Naive thymus-derived CD4-positive, alpha-beta T cell (primary cell): Measurements from ENCODE around the gene TST. TPM values are rescaled to one million over a fixed set of nuclear protein-coding genes. Genes with fewer than 3 reads are reported as not detected.

Experiments used
- ATAC-seq: fragments of 150-1000 bp; cut with Tn5 transposase; 2 replicates; pipeline ENCODE4 v1.10.0; 2021; ENCODE audit warnings: mild to moderate bottlenecking, moderate library complexity
- CTCF ChIA-PET: fragments of 350-600 bp; sonication (Branson Sonifier 250); formaldehyde crosslinking; loops from one replicate; lab custom pipeline; 2021; ENCODE audit warnings: antibody characterized with exemption; lab: Charles Lee
- POLR2A ChIA-PET: fragments of 350-600 bp; sonication (Branson Sonifier 250); formaldehyde crosslinking; loops from one replicate; lab custom pipeline; 2021; ENCODE audit warnings: antibody characterized with exemption, inconsistent platforms; lab: Charles Lee
- DNase-seq, 9 donors: peaks; one replicate each; pipeline versions ENCODE4 v3.0.0 to v3.0.0-alpha.2; 2020 to 2022; ENCODE audit warnings: mixed read lengths in 1 of 9
- H3K27ac ChIP-seq: one replicate; pipeline ENCODE4 v1.7.0; 2013; ENCODE audit warnings: mild to moderate bottlenecking, low read depth, low read length, moderate library complexity
- H3K27me3 ChIP-seq, 2 donors: one replicate each; pipeline ENCODE4 v1.7.0; 2013; ENCODE audit warnings: low read length in 2 of 2, mild to moderate bottlenecking in 2 of 2, moderate library complexity in 2 of 2; ENCODE audit not compliant: control insufficient read depth in 2 of 2, insufficient read depth in 2 of 2
- H3K36me3 ChIP-seq, 3 experiments: 1 replicate in 2 of 3; 2 replicates in 1 of 3; pipeline ENCODE4 v1.7.0; 2013; ENCODE audit warnings: low read length in 3 of 3, mild to moderate bottlenecking in 3 of 3, moderate library complexity in 1 of 3; ENCODE audit not compliant: insufficient read depth in 3 of 3, control insufficient read depth in 2 of 3
- H3K4me1 ChIP-seq, 2 donors: one replicate each; pipeline ENCODE4 v1.7.0; 2013; ENCODE audit warnings: low read length in 2 of 2, mild to moderate bottlenecking in 2 of 2, moderate library complexity in 1 of 2; ENCODE audit not compliant: control insufficient read depth in 2 of 2, insufficient read depth in 2 of 2
- H3K4me3 ChIP-seq: 2 replicates; pipeline ENCODE4 v1.7.0; 2013; ENCODE audit warnings: mild to moderate bottlenecking, low read length
- H3K9me3 ChIP-seq, 3 experiments: 1 replicate in 2 of 3; 2 replicates in 1 of 3; pipeline ENCODE4 v1.7.0; 2013; ENCODE audit warnings: low read length in 3 of 3; ENCODE audit not compliant: control insufficient read depth in 2 of 3
- H3K27ac Mint-ChIP-seq, 9 donors: one replicate each; pipeline ENCODE4 v1.8.0; 2020 to 2022; ENCODE audit warnings: mixed read lengths in 9 of 9, mild to moderate bottlenecking in 8 of 9, moderate library complexity in 5 of 9, inconsistent platforms in 2 of 9
- H3K27me3 Mint-ChIP-seq, 5 donors: one replicate each; pipeline ENCODE4 v1.8.0; 2021 to 2022; ENCODE audit warnings: mixed read lengths in 5 of 5, mild to moderate bottlenecking in 1 of 5
- H3K36me3 Mint-ChIP-seq, 5 donors: one replicate each; pipeline ENCODE4 v1.8.0; 2020 to 2022; ENCODE audit warnings: mixed read lengths in 5 of 5, mild to moderate bottlenecking in 3 of 5, inconsistent platforms in 1 of 5
- H3K4me1 Mint-ChIP-seq, 7 donors: one replicate each; pipeline ENCODE4 v1.8.0; 2020 to 2022; ENCODE audit warnings: mixed read lengths in 7 of 7, mild to moderate bottlenecking in 3 of 7, inconsistent platforms in 1 of 7
- H3K4me3 Mint-ChIP-seq, 10 donors: one replicate each; pipeline ENCODE4 v1.8.0; 2020 to 2022; ENCODE audit warnings: mild to moderate bottlenecking in 10 of 10, mixed read lengths in 10 of 10, moderate library complexity in 6 of 10, inconsistent platforms in 2 of 10
- H3K9me3 Mint-ChIP-seq, 11 donors: one replicate each; pipeline ENCODE4 v1.8.0; 2020 to 2022; ENCODE audit warnings: mixed read lengths in 11 of 11, mild to moderate bottlenecking in 4 of 11, inconsistent platforms in 1 of 11, moderate library complexity in 1 of 11
- intact Hi-C, 2 donors: fragments of 100-400 bp; cut with micrococcal nuclease; formaldehyde crosslinking; loops; one replicate each; pipeline ENCODE4 v1.15.1; 2023
- polyA plus RNA-seq, 2 donors: library from polyadenylated mRNA; unstranded; fragments of 300-500 nt; fragmentation: Illumina TruSeq; gene quantifications; one replicate each; pipeline ENCODE4 v1.2.3, GENCODE V29; 2021
- total RNA-seq, 6 experiments: library from RNA in 5 of 6; stranded (reverse) in 5 of 6; gene quantifications; 1 replicate in 5 of 6; 2 replicates in 1 of 6; pipeline ENCODE4 v1.2.3 and lab custom pipeline; 2021 to 2026

The TST gene
- total RNA-seq: 1 to 10 TPM in 2 of 5 experiments, under 1 TPM in 3; 0.22 to 6.1 (median 0.48) TPM
- under 1 TPM in 1 of 2 donors, not detected in 1; 0.34 TPM for polyA plus RNA-seq
- 0.67 reads per million for total RNA-seq (lab: John Stamatoyannopoulos, UW)

DNA sequence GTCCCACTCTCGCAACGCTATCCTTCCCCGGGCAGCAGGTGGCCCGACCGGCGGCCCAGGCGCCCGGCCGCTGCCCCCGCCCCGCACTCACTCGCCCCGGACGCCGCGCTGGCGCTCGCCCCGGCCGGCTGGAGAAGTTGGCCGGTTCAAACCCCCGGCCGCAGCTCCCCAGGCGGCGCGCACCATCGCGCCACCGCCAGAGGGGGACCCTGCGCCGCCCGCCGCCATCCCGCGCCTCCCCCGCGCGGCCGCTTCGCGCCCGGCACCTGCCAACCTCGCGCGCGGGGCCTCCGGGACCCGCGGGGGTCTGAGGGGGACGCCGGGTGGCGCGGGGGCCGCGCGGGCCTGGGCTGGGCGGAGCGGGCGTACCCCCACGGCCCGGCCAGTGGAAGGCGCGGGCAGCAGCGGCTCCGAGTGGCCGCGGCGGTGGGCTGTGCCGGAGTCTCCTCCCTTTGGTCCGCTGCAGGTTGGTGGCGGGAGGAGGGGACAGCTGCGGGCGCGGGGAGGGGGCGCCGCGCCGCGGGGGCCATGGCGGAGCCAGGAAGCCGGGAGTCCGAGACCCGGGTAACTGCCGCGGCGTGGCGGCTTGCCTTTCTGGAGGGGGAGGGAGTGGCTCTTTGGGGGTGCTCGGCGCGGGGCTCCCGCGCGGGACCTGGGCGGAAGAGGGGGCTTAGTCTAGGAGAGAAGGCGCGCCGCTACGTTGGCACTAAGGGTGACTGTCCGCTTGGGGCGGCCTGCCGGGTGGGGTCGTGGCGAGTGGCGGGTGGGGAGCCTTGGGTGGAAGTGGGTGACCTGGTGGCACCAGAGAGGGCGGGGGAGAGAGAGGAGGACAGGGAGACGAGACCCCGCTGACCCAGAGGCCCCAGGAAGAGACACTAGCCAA is at the start of gene TST, which contains the start of gene MPST:
TSS of gene TST (minus strand) at position 139 of the 883 bp plus-strand sequence. CDS start 715 bp downstream, outside the sequence.
TSS of gene MPST (plus strand) at position 434 of the 883 bp plus-strand sequence. CDS start at position 529, 95 bp downstream.
- peak in 6 of 9 donors; percentile 4 to 68 (median 18) for DNase-seq
- Histone ChIP-seq H3K4me3 (peak within 1 kb of the TSS; percentile 43), H3K27me3 (peaks cover 0 to 8% of the 10 kb centered on the region in 2 donors), H3K4me1 (peaks cover 0 to 4% of the 10 kb centered on the region in 2 donors), H3K27ac (no peak within 1 kb of the TSS), H3K36me3 (no peaks in the 10 kb centered on the region), H3K9me3 (no peaks in the 10 kb centered on the region)
- peaks cover 0 to 19% (median 0%) of the 10 kb centered on the region in 5 donors for H3K27me3 Mint-ChIP-seq
- H3K36me3 Mint-ChIP-seq: peaks cover 0 to 3% (median 0%) of the 10 kb centered on the region in 5 donors
- H3K4me1 Mint-ChIP-seq: peaks cover 4 to 18% (median 7%) of the 10 kb centered on the region in 7 donors
- peak within 1 kb of the TSS; percentile 59 to 92 (median 76) for H3K4me3 Mint-ChIP-seq
- CTCF ChIA-PET: interaction anchor here (0.5 to 1.1 kb wide), 3 partner anchors 9 to 129 kb away, joined by 3 to 4 read pairs (median 3); no protein-coding TSS in a partner anchor
- H3K9me3 Mint-ChIP-seq: no peaks in the 10 kb centered on the region
- intact Hi-C loops: no loop called here
- POLR2A ChIA-PET: no interaction called here
- ATAC-seq: peak; percentile 77
- peak within 1 kb of the TSS in 3 of 9 donors; percentile 56 to 85 (median 67) for H3K27ac Mint-ChIP-seq

DNA sequence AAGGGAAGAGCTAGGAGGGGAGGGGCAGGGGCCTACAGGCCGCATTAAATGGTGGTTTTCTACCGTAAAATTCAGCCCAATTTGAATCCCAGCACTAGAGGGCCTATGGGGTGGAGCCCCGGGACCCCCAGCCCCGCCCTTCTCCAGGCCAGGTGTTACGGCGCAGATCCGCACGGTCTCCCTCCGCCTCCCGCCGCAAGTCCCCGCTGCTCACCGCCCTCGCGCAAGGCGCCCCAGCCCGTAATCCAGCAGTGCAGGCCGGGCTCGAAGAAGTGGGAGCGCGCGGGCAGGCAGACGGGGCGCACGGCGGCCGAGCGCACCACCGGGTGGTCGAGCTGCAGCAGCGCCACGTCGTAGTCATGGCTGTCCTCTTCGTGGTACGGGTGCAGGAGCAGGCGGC is 49.6 kb upstream of the TST start:
- peaks cover 0 to 6% (median 0%) of the 10 kb centered on the region in 7 donors for H3K4me1 Mint-ChIP-seq
- no peak overlapping the region for H3K4me3 Mint-ChIP-seq
- peaks cover 0 to 1% (median 0%) of the 10 kb centered on the region in 5 donors for H3K36me3 Mint-ChIP-seq
- Histone ChIP-seq H3K4me3 (no peak overlapping the region), H3K27ac (no peak overlapping the region), H3K36me3 (no peaks in the 10 kb centered on the region), H3K27me3 (peaks cover 0 to 4% of the 10 kb centered on the region in 2 donors), H3K9me3 (no peaks in the 10 kb centered on the region), H3K4me1 (no peaks in the 10 kb centered on the region)
- H3K27ac Mint-ChIP-seq: no peak overlapping the region
- intact Hi-C loops: no loop called here
- DNase-seq (no peak), ATAC-seq (no peak)
- peaks cover 8 to 23% (median 12%) of the 10 kb centered on the region in 5 donors for H3K27me3 Mint-ChIP-seq
- POLR2A ChIA-PET: no interaction called here
- no peaks in the 10 kb centered on the region for H3K9me3 Mint-ChIP-seq
- CTCF ChIA-PET: no interaction called here

DNA sequence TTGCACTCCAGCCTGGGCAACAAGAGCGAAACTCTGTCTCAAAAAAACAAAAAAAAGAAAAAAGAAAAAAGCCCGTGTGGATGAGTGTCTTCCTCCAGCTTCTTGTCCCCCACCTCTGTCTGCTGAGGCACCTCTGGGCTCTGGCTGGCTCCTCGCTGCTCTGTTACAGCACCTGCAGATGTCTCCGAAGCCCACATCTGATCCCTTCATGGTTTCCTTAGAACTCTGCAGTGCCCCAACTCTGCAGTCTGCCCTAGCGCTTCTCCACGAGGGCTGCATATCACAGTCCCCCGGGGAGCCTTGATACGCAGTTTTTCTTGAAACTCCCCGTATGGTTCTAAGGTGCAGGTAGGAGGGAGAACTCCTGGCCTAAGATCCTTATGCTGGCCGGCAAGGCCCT is 48.2 kb upstream of the TST start:
- peaks cover 8 to 23% (median 12%) of the 10 kb centered on the region in 5 donors for H3K27me3 Mint-ChIP-seq
- Histone ChIP-seq H3K27me3 (peaks cover 0 to 4% of the 10 kb centered on the region in 2 donors), H3K4me3 (no peak overlapping the region), H3K27ac (no peak overlapping the region), H3K36me3 (no peaks in the 10 kb centered on the region), H3K9me3 (no peaks in the 10 kb centered on the region), H3K4me1 (no peaks in the 10 kb centered on the region)
- CTCF ChIA-PET: no interaction called here
- ATAC-seq: no peak
- no peak for DNase-seq
- H3K4me1 Mint-ChIP-seq: peaks cover 0 to 13% (median 6%) of the 10 kb centered on the region in 7 donors
- H3K27ac Mint-ChIP-seq: peak overlapping the region in 1 of 9 donors; percentile 36
- POLR2A ChIA-PET: no interaction called here
- H3K36me3 Mint-ChIP-seq: peaks cover 0 to 1% (median 0%) of the 10 kb centered on the region in 5 donors
- no peaks in the 10 kb centered on the region for H3K9me3 Mint-ChIP-seq
- intact Hi-C loops: no loop called here
- H3K4me3 Mint-ChIP-seq: no peak overlapping the region

DNA sequence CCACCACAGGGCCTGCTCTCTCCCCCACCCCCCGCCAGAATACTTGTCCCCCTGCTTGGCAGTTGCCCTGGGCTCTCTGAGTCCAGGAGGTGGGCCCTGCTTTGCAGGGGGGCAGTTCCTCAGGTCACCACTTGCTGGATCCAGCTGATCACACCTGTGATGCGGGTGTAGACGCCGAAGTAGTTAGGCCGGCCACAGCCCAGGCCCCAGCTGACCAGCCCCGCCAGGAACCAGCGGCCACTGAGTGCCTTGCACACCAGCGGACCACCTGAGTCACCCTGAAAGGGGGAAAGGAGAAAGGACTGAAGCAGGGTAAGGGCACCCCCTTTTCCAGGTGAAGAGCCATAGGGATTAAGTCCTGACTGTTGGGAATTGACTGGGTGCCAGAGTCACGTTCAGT is 46.7 kb upstream of the TST start:
- Mint-ChIP-seq H3K9me3 (no peaks in the 10 kb centered on the region), H3K27ac (no peak overlapping the region), H3K4me3 (no peak overlapping the region), H3K36me3 (peaks cover 0 to 1% (median 0%) of the 10 kb centered on the region in 5 donors), H3K27me3 (peaks cover 8 to 23% (median 12%) of the 10 kb centered on the region in 5 donors), H3K4me1 (peaks cover 0 to 16% (median 6%) of the 10 kb centered on the region in 7 donors)
- no peak overlapping the region for H3K4me3 ChIP-seq
- no peak overlapping the region for H3K27ac ChIP-seq
- DNase-seq (no peak), ATAC-seq (no peak)
- CTCF ChIA-PET: no interaction called here
- peaks cover 0 to 4% (median 0%) of the 10 kb centered on the region in 3 experiments for H3K36me3 ChIP-seq
- intact Hi-C loops: no loop called here
- H3K4me1 ChIP-seq: no peaks in the 10 kb centered on the region
- H3K9me3 ChIP-seq: no peaks in the 10 kb centered on the region
- H3K27me3 ChIP-seq: no peaks in the 10 kb centered on the region
- POLR2A ChIA-PET: interaction anchor here (0.7 kb wide), 1 partner anchor 56 kb away, joined by 3 read pairs; no protein-coding TSS in a partner anchor

DNA sequence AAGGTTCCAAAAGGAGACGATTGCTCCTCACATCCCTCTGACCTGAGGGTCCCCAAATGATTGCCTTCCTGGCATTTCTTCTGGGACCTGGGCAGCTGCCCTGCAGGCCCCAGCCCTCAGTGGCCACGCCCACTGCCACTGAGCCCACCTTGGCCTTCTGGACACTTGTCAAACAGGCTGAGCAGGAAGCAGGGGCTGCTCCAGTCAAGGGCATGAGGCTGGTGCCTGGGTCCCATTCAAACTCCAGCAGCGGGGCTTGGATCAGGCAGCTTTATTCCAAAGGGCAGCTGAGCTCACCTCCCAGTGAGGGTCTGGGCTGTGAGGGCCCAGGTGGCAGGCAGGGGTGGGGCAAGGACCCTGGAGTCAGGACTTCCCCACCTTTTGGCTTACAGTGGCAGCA is 45.9 kb upstream of the TST start:
- ATAC-seq (no peak), DNase-seq (no peak)
- Histone ChIP-seq H3K9me3 (no peaks in the 10 kb centered on the region), H3K27me3 (no peaks in the 10 kb centered on the region), H3K36me3 (peaks cover 0 to 12% (median 0%) of the 10 kb centered on the region in 3 experiments), H3K4me1 (no peaks in the 10 kb centered on the region), H3K4me3 (no peak overlapping the region), H3K27ac (no peak overlapping the region)
- ChIA-PET CTCF (no interaction called here), POLR2A (no interaction called here)
- Mint-ChIP-seq H3K27ac (no peak overlapping the region), H3K9me3 (no peaks in the 10 kb centered on the region), H3K4me3 (no peak overlapping the region), H3K27me3 (peaks cover 8 to 19% (median 10%) of the 10 kb centered on the region in 5 donors), H3K4me1 (peaks cover 0 to 18% (median 8%) of the 10 kb centered on the region in 7 donors), H3K36me3 (no peaks in the 10 kb centered on the region)
- intact Hi-C loops: no loop called here

DNA sequence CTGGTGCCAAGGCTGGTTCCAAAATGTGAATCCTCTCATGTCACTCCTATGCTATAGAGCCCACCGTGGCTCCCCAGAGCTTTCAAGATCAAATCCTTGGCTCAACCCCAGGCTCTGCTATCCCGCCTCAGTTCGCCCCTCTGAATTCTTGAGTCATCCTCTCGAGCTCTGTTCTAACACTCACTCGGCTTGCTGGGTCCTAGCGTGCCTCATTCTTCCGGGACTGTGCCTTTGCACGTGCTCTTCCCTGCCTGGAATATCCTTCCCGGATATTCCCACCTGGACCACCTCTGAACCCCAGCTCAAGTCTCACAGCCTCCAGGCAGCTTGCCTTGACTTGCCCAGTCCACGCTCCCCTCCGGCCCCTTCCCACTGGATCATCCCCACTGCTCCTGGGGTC is 45.3 kb upstream of the TST start:
- CTCF ChIA-PET: no interaction called here
- Mint-ChIP-seq H3K4me1 (peaks cover 0 to 18% (median 9%) of the 10 kb centered on the region in 7 donors), H3K4me3 (no peak overlapping the region), H3K9me3 (no peaks in the 10 kb centered on the region), H3K27me3 (peaks cover 2 to 12% (median 3%) of the 10 kb centered on the region in 5 donors), H3K36me3 (no peaks in the 10 kb centered on the region), H3K27ac (peak overlapping the region in 1 of 9 donors; percentile 54)
- H3K27me3 ChIP-seq: no peaks in the 10 kb centered on the region
- H3K4me1 ChIP-seq: no peaks in the 10 kb centered on the region
- no peak overlapping the region for H3K4me3 ChIP-seq
- H3K27ac ChIP-seq: no peak overlapping the region
- POLR2A ChIA-PET: no interaction called here
- no peaks in the 10 kb centered on the region for H3K9me3 ChIP-seq
- DNase-seq: no peak
- H3K36me3 ChIP-seq: peaks cover 0 to 18% (median 0%) of the 10 kb centered on the region in 3 experiments
- intact Hi-C loops: no loop called here
- no peak for ATAC-seq
